Measurements from ENCODE around the gene ZNF511.
A peak's percentile ranks its signal among the peaks of the same experiment; 100 is the strongest.

Gene ZNF511

GRCh38 chr10:133274751-133275683, 33.7 kb upstream of the ZNF511 start:
- peak; percentile 69 for DNase-seq

- DNase-seq, result no peak
Measured at GRCh38 chr10:133275684-133276092, 33.0 kb upstream of the ZNF511 start.

DNA sequence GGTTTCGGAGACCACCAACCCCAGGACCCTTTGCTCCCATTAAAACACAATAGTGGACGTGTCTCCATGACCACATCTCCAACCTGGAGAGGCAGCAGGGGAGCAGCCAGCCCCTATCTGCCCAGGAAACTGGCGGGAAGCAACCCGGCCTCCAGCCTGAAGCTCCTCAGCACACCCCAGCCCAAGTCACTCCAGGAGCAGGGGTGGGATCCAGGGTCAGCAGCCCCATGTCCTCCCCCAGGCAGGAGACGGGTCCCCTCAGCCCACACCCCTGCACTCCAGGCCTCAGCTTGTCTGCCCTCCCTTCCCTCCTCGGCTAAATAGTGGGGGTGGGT, 32.6 kb upstream of the ZNF511 start:
- DNase-seq, result no peak

GRCh38 chr10:133276435-133277201, 32.1 kb upstream of the ZNF511 start, which contains the start of gene ADAM8:
Gene ADAM8 (minus strand): TSS chr10:133276868. CDS start chr10:133276817, 51 bp downstream.
- DNase-seq, result peak; percentile 48

- DNase-seq, result no peak
Measured at GRCh38 chr10:133277277-133277992, 31.3 kb upstream of the ZNF511 start.

DNA sequence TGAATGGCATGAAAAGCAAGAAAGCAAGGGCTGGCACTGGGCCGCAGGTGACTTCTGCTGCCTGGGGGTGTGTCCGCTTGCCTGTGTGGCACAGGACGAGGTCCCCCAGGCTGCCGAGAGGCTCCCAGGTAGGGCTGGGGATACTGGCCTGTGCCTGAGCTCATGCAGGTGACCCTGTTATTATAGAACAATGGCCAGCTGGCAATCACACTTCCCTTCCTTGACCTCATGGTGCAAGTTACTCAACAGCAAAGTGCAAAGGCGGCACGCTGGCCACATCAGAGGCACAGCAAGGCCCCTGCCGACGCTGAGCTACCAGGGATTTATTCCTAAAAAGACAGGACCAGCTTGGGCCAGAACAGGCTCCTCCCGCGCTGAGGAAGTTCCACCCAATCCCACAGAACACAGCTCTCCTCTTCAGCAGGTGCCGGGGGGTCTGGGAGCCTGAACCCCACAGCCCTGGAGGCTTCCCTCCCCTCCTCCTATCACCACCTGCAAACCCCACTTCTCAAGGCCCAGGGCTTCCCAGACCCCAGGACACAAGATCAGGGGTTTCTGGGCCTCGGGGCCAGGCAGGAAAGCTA, 30.6 kb upstream of the ZNF511 start:
- DNase-seq, result no peak

GRCh38 chr10:133278577-133279265, 30.0 kb upstream of the ZNF511 start:
- no peak for DNase-seq

DNA sequence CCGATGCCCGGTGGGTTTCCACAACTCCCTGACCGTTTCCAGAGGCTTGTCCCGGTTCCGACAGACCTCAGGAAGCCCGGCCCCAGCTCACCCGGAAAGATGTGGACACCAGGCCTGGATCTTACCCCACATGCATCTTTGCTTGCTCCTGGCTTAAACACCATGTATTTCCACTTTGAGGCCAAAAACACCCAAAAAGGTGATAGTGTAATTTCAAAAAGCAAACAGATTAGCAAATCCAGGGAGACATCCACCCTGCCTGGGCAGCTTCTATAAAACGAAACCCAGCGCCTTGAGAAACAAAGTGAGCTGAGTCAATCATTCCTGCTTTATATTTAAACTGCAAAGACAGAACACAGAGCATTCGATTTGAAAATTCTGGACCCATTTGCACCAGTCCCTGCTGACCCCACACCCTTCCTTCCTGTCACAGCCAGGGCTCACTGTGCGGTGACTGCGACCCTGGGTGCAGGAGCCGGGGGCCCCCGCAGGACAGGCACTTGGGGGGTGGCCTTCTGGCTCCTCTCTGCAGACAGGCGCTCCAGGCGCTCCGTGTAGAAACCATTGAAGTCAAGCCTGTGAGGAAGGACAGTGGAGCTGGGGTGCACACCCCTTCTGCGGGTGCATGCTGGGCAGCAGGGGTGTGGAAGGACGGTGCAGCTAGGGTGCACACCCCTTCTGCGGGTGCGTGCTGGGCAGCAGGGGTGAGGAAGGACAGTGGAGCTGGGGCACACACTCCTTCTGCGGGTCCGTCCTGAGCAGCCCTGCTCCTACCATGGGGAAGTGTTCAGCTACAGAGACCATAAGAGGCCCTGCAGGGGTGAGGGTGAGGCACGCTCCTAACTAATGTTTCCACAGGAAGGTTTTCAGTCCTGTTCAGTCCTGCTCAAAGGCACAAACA, 29.1 kb upstream of the ZNF511 start:
- no peak for DNase-seq

GRCh38 chr10:133280391-133281059, 28.2 kb upstream of the ZNF511 start:
- no peak for DNase-seq

DNA sequence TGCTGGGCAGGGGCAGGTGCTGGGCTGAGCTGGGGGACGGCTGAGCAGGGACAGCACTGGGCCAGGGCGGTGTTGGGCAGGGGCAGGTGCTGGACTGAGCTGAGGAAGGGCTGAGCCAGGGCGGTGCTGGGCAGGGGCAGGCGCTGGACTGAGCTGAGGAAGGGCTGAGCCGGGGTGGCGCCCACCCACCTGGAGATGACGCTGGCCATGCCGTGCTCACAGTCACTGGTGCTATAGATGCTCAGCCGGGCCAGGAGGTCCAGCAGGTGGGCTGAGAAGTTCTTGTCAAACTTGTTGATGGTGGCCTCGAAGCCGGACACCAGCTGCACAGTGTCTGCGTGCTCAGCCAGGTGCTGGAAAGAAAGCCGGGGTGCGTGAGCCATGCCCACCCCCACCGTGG, 27.6 kb upstream of the ZNF511 start:
- DNase-seq, result no peak

DNA sequence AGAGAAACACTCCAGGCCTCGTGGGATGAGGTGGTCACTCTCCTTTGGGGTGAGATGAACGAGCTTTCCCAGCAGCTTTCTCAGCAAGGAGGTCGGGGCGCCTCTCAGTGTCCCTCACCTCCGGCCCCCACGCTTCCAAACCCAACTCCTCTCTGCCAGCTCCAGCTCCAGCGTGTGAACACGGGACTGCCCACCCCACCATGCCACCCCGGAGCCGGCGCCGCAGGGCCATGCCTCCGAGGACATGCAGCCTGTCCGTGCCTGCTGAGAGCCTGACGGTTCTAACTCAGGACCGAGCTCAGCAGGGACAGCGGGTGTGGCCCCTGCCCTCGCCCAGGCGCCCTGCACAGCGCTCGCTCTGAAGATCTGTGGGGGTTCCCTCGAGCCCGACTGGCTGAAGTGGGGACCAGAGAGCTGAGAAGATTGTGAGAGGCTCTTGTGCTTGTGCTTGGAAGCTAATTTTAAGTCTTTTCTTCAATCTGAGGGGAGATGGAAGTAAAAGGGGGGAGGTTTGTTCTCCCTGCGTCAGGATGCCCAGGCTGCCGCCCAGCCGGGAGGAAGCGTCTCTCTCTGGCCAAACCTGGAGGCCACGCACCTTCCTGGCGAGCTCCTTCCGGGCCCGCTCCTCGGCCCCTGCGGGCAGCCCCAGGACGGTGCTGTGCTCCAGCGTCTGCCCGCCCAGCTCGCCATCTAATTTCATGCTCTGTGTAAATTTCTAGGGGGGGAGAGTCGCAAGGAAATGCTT, 26.9 kb upstream of the ZNF511 start:
- DNase-seq, result no peak

DNA sequence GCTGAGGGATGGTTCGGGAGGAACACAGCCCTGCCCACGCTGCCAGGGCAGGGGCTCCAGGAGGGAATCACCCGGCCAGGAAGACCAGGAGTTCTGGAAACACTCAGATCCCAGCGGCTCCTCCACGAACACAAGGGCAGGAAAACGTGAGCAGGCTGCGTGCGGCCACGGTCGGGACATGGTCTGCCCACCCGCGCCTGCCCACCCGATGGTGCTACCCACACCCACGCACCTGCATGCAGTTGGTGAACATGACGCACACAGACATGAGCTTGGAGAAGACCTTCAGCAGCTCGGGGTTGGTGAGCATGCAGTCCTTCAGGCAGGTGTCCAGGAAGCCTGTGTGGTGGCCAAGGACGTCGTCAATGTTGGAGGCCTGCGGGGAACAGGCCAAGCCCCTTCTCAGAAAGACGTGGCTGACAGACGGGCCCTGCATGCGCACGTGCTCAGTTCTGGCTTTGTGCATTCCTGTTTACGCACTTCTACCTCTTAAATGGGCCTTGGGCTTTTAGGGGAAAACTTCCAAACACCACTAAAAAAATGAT, 25.8 kb upstream of the ZNF511 start:
- no peak for DNase-seq

- no peak for DNase-seq
Measured at GRCh38 chr10:133283931-133284330, 24.8 kb upstream of the ZNF511 start.

- DNase-seq, result no peak
Measured at GRCh38 chr10:133285217-133285616, 23.5 kb upstream of the ZNF511 start.

- DNase-seq, result no peak
Measured at GRCh38 chr10:133286366-133286765, 22.3 kb upstream of the ZNF511 start.

GRCh38 chr10:133287832-133288500, 20.7 kb upstream of the ZNF511 start:
- DNase-seq, result no peak

GRCh38 chr10:133289761-133290160, 19.0 kb upstream of the ZNF511 start:
- DNase-seq, result no peak

DNA sequence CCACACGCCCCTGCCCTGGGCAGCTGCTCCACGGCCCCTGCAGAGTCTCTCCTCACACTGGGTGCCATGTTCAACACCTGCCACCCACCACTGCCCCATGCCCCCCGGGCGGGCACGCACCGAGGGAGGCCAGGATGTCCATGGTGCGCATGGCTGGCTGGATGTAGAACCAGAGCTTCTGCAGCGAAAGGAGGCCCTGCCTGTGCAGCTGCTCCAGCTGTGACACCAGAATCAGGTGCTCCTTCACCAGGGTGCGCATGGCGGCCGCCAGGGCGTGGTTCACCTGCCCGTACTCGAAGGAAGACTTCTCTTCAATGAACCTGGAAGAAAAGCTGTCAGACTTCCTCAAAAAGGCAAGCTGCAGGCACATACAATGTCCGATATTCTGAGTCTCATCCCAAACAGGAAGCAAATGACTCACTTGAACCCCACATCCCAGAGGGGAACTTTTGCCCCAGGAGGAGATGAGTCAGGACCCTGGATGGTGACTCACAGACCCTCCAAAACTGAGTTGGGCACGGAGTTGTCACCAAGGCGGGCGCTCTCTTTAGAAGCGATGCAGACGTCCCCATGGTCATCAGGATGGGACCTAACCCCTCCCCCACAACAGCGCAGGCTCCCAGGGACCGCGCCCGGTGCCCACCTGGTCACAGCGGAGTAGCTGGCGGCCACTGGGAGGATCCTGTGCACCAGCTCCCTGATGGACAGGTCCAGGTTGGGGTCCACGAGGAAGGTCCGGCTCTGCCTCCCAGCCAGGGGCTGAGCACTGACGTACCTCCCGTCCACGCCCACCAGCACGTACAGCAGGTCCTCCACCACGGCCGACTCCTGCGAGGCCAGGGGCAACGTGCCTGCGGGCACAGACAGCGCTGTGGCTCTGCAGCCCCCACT, 15.6 kb upstream of the ZNF511 start:
- no peak for DNase-seq

All from activated CD4-positive, alpha-beta T cell treated with anti-CD3 and anti-CD28 coated beads for 1 hour (primary cell).